ENCODE measurements around the gene UBE2J2. TPM values are rescaled to one million over a fixed set of nuclear protein-coding genes. Genes with fewer than 3 reads are reported as not detected.

UBE2J2 gene
- total RNA-seq, 1 donor from 2014 or later: 89.9 TPM

DNA sequence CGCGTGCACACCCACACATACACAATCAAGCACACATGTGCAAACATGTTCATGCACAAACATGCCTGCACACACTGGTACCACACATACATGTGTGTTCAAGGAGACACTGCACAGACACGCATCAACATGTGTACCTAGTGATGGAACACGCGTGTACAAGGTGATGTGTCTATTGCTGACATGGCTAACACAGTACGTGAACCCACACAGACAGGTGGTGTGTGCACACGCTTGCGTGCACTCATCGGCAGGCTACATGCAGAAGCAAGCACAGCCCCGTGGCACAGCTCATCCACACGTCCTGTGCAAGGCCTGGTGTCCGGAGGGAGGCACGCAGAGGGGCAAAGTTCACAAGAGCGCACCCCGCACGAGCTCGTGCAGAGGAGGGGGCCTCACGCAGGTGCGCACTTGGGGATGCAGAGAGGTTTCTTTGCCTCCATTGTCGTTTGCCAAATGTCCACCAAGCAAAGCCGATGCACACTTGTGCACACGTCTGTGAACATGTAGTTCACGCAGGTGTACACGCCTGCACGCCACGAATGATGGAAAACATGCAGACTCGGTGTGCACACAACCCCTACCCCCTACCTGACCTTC is 33.1 kb upstream of the UBE2J2 start:
- POLR2A ChIA-PET: interaction anchor here (0.9 kb wide), 1 partner anchor 69 kb away, joined by 3 read pairs; the partner anchor contains the start of gene AURKAIP1
- peak overlapping the region; percentile 79 for H3K4me3 Mint-ChIP-seq
- H3K27ac Mint-ChIP-seq: peak overlapping the region; percentile 86
- DNase-seq: no peak
- peaks cover 38% of the 10 kb centered on the region for H3K4me1 Mint-ChIP-seq
- ATAC-seq (ENCODE audit: low read depth): no peak
- TF ChIP-seq, protein P1, sequence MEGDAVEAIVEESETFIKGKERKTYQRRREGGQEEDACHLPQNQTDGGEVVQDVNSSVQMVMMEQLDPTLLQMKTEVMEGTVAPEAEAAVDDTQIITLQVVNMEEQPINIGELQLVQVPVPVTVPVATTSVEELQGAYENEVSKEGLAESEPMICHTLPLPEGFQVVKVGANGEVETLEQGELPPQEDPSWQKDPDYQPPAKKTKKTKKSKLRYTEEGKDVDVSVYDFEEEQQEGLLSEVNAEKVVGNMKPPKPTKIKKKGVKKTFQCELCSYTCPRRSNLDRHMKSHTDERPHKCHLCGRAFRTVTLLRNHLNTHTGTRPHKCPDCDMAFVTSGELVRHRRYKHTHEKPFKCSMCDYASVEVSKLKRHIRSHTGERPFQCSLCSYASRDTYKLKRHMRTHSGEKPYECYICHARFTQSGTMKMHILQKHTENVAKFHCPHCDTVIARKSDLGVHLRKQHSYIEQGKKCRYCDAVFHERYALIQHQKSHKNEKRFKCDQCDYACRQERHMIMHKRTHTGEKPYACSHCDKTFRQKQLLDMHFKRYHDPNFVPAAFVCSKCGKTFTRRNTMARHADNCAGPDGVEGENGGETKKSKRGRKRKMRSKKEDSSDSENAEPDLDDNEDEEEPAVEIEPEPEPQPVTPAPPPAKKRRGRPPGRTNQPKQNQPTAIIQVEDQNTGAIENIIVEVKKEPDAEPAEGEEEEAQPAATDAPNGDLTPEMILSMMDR (IDR thresholded peaks at IDR 0.05): no peak
- intact Hi-C loops (cut with micrococcal nuclease): loop anchor here (5.0 to 10.0 kb wide), 4 partner anchors 34 to 588 kb away; partner anchors contain the start of genes GNB1 and UBE2J2
- CTCF ChIA-PET: no interaction called here
- no peaks in the 10 kb centered on the region for H3K27me3 Mint-ChIP-seq
- H3K9me3 Mint-ChIP-seq: no peaks in the 10 kb centered on the region
- peaks cover 6% of the 10 kb centered on the region for H3K36me3 Mint-ChIP-seq (ENCODE audit: low read depth)

DNA sequence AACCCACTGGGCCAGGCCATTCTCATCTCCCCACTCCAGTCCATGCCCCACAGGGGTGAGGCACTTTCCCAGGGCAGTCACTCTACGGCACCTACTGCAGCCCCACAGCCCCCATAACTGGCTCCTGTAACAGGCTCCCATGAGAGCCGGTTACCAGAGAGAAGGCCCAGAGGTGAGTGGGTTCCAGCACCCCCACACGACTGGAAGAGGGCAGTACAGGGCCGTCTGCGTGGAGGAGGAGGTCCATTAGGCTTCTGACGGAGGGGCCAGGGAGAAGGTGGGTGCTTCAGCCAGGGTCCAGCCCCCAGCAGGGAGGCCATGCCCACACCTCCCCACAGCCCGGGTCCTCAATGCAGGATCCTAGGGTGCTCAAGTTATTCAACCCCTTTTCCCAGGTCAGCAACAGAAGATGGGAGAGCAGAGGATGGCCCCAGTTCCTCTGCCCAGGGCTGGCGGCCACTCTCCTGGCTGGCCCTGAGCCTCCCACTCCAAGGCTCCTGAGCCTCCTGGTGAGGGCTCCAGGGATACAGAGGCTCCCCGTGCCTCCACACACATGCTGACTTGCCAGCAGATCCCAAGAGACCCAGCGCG is 32.5 kb upstream of the UBE2J2 start:
- no peaks in the 10 kb centered on the region for H3K9me3 Mint-ChIP-seq

DNA sequence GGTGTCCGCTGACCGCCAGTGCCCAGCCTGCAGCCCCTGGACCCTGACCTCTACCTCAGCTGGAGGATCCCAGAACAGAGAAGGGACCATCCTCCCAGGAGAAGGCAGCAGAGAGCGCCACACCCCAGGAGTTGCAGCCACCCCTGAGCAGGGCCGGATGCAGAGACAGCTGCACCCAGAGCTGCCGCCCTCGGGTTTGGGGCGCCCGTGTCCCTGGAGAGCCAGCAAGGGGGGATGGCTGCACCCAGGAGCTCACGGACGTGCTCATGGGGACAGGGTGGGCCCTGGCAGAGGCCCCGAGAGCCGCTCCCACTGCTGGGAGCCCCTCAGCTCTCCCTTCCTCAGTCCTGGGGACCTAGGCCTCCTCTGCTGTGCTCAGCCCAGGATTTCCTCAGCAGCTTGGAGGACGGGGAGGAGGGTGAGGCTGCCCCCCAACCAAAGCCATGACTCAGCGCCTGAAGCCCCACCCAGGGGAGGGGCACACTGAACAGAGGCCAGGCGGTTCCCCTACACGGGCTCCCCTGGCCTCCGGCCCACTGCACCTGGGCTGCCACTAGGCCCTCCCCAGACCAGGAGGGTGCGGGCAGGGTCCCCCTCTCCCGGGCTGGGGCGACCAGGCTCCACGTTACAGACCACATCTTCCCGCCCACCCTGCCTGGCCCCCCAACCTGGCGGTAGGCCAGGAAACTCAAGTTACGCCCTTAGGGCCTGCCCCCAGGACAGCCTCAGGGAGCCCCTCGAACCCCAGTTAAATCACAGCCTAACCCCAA is 31.8 kb upstream of the UBE2J2 start:
- DNase-seq (peak; percentile 67), ATAC-seq (ENCODE audit: low read depth) (peak; percentile 53)
- intact Hi-C loops (cut with micrococcal nuclease): loop anchor here (1.0 to 10.0 kb wide), 5 partner anchors 33 to 589 kb away; partner anchors contain the start of genes B3GALT6, GNB1, SDF4 and UBE2J2
- Mint-ChIP-seq H3K4me1 (peaks cover 38% of the 10 kb centered on the region), H3K27me3 (no peaks in the 10 kb centered on the region), H3K27ac (peak overlapping the region; percentile 86), H3K4me3 (peak overlapping the region; percentile 79), H3K36me3 (ENCODE audit: low read depth) (no peaks in the 10 kb centered on the region), H3K9me3 (no peaks in the 10 kb centered on the region)
- TF ChIP-seq, protein P1 (IDR thresholded peaks at IDR 0.05): no peak
- POLR2A ChIA-PET: interaction anchor here (0.8 to 1.0 kb wide), 2 partner anchors 70 to 242 kb away, joined by 3 to 4 read pairs; partner anchors contain the start of gene AURKAIP1
- CTCF ChIA-PET: interaction anchor here (1.0 to 1.5 kb wide), 3 partner anchors 184 to 321 kb away, joined by 3 read pairs; no protein-coding TSS in a partner anchor

More for the DNA sequence above, 32.5 kb upstream of the UBE2J2 start:
- Mint-ChIP-seq H3K36me3 (ENCODE audit: low read depth) (peaks cover 3% of the 10 kb centered on the region), H3K27ac (peak overlapping the region; percentile 86), H3K4me1 (peaks cover 38% of the 10 kb centered on the region), H3K4me3 (peak overlapping the region; percentile 79), H3K27me3 (no peaks in the 10 kb centered on the region)
- intact Hi-C loops (cut with micrococcal nuclease): loop anchor here (5.0 to 10.0 kb wide), 4 partner anchors 34 to 589 kb away; partner anchors contain the start of genes GNB1 and UBE2J2
- DNase-seq (no peak), ATAC-seq (ENCODE audit: low read depth) (no peak)
- ChIA-PET POLR2A (interaction anchor here (0.8 kb wide), 1 partner anchor 69 kb away, joined by 3 read pairs; the partner anchor contains the start of gene AURKAIP1), CTCF (interaction anchor here (1.1 kb wide), 1 partner anchor 322 kb away, joined by 3 read pairs; no protein-coding TSS in a partner anchor)
- TF ChIP-seq, protein P1 (IDR thresholded peaks at IDR 0.05): no peak

DNA sequence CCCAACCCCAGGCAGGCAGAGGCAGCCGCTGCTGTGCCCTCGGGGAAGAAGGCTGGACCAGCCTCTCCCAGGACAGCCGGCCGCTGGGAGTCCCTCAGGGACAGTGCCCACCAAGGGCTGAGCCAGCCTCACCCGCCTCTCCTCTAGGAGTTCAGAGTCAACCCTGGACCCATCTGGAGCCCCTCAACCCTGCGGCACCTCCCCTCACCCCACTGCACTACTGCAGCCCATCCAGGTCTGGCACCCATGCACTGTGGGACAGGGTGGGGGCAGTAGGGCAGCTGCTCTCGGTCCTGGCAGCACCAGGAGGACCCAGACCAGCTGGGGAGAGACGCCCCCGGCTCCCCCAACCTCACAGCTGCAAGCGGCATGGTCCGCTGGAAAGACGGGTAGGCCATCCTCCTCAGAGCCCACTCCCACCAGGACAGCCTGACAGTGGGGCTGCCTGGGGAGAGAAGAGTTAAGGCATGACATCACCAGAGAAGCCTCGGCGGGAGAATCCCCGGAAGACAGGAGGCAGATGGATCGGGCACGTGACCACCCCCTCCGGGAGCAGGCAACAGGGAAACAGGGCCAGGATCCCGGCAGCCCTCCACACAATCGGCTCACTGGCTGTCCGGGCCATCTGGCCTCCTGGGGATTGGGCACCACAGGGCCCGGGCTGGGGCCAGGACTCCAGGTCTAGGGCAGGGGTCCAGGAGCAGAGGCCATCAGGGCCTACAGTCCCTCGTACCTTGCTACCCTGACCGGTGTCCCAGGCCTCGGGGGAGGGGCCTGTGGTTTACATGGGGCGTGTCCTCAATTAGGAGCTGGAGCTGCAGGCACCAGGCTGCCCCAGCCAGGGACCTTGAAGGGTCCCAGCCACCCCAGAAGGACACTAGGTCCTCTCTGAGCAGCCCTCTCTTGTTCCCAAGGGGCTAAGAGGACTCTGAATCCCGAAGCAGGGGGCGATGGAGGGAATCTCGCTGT is 31.0 kb upstream of the UBE2J2 start:
- Mint-ChIP-seq H3K9me3 (no peaks in the 10 kb centered on the region), H3K36me3 (ENCODE audit: low read depth) (no peaks in the 10 kb centered on the region), H3K4me3 (no peak overlapping the region), H3K27me3 (no peaks in the 10 kb centered on the region), H3K27ac (peak overlapping the region; percentile 50), H3K4me1 (peaks cover 36% of the 10 kb centered on the region)
- DNase-seq: no peak
- no peak for ATAC-seq (ENCODE audit: low read depth)
- CTCF ChIA-PET: interaction anchor here (1.0 to 1.5 kb wide), 3 partner anchors 183 to 320 kb away, joined by 3 read pairs; no protein-coding TSS in a partner anchor
- TF ChIP-seq, protein P1 (IDR thresholded peaks at IDR 0.05): no peak
- intact Hi-C loops (cut with micrococcal nuclease): loop anchor here (1.0 to 10.0 kb wide), 5 partner anchors 32 to 590 kb away; partner anchors contain the start of genes B3GALT6, GNB1, SDF4 and UBE2J2
- POLR2A ChIA-PET: interaction anchor here (1.0 kb wide), 1 partner anchor 241 kb away, joined by 4 read pairs; no protein-coding TSS in a partner anchor

All from activated B cell treated with CpG ODN at 0.5 μM for 24 hours (primary cell).